Kidney (tissue), 14 donors: ENCODE measurements around the gene EIF2S2. TPM values are rescaled to one million over a fixed set of nuclear protein-coding genes. Genes with fewer than 3 reads are reported as not detected.

Source experiments
- DNase-seq, 5 donors: peaks; one replicate each; pipeline ENCODE4 v3.0.0-alpha.2; 2013 to 2020
- FAIRE-seq: peaks from 2 replicates; lab custom pipeline; 2012; peaks lifted over from hg19 to GRCh38; lab: Jason Lieb, UNC
- H3K27ac ChIP-seq, 2 donors: one replicate each; pipeline ENCODE4 v1.7.0; 2013; ENCODE audit warnings: low read depth in 2 of 2, low read length in 2 of 2, inconsistent platforms in 1 of 2
- H3K27me3 ChIP-seq: one replicate; pipeline ENCODE4 v1.7.1; 2013; ENCODE audit warnings: low read length, inconsistent platforms; ENCODE audit not compliant: control insufficient read depth, insufficient read depth
- H3K36me3 ChIP-seq, 3 donors: one replicate each; pipeline versions ENCODE4 v1.7.0 to v1.7.1; 2013; ENCODE audit warnings: low read length in 3 of 3, control low read depth in 1 of 3, inconsistent platforms in 1 of 3; ENCODE audit not compliant: insufficient read depth in 3 of 3, control insufficient read depth in 2 of 3
- H3K4me1 ChIP-seq, 3 donors: one replicate each; pipeline versions ENCODE4 v1.7.0 to v1.7.1; 2013; ENCODE audit warnings: low read length in 3 of 3, inconsistent platforms in 1 of 3, low read depth in 1 of 3; ENCODE audit not compliant: control insufficient read depth in 2 of 3, insufficient read depth in 2 of 3
- H3K4me3 ChIP-seq, 3 donors: one replicate each; pipeline versions ENCODE4 v1.7.0 to v1.8.1; 2013; ENCODE audit warnings: low read length in 3 of 3, control low read depth in 1 of 3, inconsistent platforms in 1 of 3
- H3K9ac ChIP-seq, 3 donors: one replicate each; pipeline versions ENCODE4 v1.7.0 to v1.7.1; 2013; ENCODE audit warnings: low read length in 3 of 3, control low read depth in 1 of 3, inconsistent platforms in 1 of 3
- H3K9me3 ChIP-seq, 3 donors: one replicate each; pipeline versions ENCODE4 v1.7.0 to v1.7.1; 2013; ENCODE audit warnings: low read length in 3 of 3, control low read depth in 1 of 3, inconsistent platforms in 1 of 3; ENCODE audit not compliant: control insufficient read depth in 2 of 3, insufficient read depth in 1 of 3
- intact Hi-C: fragments of 100-400 bp; cut with DNase I; formaldehyde crosslinking; loops from one replicate; pipeline ENCODE4 v1.11.1; 2022
- polyA plus RNA-seq: library from polyadenylated mRNA; stranded (reverse); fragments of 350-450 nt; fragmentation: Illumina TruSeq; extraction: RNeasy Lipid Tissue Mini Kit (QIAGEN cat#74804); gene quantifications from one replicate; pipeline ENCODE4 v1.2.3, GENCODE V29; 2014; ENCODE audit warnings: low read depth, low replicate concordance; ENCODE audit not compliant: insufficient read depth
- total RNA-seq: library from RNA; stranded (reverse); fragmentation: NEBNext Ultra II Directional; extraction: Animal tissue kit (Norgen Biotek cat#: 25700); gene quantifications from one replicate; pipeline ENCODE4 v1.2.1, GENCODE V29; 2021
- TF ChIP-seq, protein P1 (sequence below): IDR thresholded peaks from 3 replicates; pipeline ENCODE4 v1.5.1; 2012; ENCODE audit warnings: mild to moderate bottlenecking, moderate library complexity, borderline replicate concordance; ENCODE audit not compliant: insufficient read depth; ENCODE audit errors: extremely low read depth
- donor health status: control.
- donor health status: control.
- donor health status: control.
- donor health status: control.
- donor health status: control.
- donor health status: DM: yes; HTN: yes; CAD: no.
- donor health status: Normal renal cell carcinoma (clear cell type).

The EIF2S2 gene
- total and polyA plus RNA-seq, 2 donors from 2014 or later = 51.2 to 60.3 TPM

DNA sequence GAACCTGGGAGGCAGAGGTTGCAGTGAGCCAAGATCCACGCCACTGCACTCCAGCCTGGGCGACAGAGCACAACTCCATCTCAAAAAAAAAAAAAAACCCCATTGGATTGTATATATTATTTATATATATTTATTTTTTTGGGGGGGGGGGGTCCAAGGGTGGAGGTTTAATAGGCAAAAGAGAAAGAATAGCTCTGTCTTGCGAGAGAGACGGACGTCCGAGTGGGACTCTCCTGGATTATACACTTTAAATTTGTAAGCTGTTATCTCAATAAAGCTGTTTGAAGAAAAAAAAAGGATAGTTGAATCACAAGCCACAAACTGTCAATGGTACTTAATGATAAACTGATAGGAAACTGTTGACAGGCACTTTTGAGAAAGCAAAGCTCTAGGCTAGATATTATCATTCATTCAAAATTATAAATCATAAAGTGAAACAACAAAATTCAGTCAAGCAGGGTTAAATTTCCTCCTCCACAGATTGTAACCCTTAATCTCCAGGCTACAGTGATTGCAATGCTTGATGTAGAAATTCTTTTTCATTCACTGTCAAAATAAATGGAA is 20.3 kb downstream of the EIF2S2 start:
- DNase-seq = no peak
- Histone ChIP-seq H3K9ac (no peak overlapping the region), H3K27ac (no peak overlapping the region), H3K4me3 (no peak overlapping the region), H3K4me1 (peaks cover 0 to 4% (median 0%) of the 10 kb centered on the region in 3 donors), H3K27me3 (no peaks in the 10 kb centered on the region), H3K9me3 (no peaks in the 10 kb centered on the region), H3K36me3 (peaks cover 8 to 53% (median 44%) of the 10 kb centered on the region in 3 donors)
- TF ChIP-seq, protein P1, sequence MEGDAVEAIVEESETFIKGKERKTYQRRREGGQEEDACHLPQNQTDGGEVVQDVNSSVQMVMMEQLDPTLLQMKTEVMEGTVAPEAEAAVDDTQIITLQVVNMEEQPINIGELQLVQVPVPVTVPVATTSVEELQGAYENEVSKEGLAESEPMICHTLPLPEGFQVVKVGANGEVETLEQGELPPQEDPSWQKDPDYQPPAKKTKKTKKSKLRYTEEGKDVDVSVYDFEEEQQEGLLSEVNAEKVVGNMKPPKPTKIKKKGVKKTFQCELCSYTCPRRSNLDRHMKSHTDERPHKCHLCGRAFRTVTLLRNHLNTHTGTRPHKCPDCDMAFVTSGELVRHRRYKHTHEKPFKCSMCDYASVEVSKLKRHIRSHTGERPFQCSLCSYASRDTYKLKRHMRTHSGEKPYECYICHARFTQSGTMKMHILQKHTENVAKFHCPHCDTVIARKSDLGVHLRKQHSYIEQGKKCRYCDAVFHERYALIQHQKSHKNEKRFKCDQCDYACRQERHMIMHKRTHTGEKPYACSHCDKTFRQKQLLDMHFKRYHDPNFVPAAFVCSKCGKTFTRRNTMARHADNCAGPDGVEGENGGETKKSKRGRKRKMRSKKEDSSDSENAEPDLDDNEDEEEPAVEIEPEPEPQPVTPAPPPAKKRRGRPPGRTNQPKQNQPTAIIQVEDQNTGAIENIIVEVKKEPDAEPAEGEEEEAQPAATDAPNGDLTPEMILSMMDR = no peak
- no peak for FAIRE-seq
- intact Hi-C loops = no loop called here

DNA sequence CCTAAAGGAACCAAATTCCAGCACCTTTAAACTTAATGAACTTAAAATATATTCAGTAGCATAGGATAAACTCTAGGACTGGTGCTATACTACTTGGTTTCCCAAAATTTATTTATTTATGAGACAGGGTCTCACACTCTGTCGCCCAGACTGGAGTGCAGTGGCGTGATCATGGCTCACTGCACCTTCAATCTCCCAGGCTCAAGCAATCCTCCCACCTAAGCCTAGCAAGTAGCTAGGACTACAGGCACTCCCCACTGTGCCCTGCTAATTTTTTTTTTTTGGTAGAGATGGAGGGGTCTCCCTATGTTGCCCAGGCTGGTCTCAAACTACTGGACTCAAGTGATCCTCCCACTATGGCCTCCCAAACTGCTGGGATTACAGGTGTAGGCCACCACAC is 21.4 kb downstream of the EIF2S2 start:
- TF ChIP-seq, protein P1 = no peak
- H3K4me3 ChIP-seq = no peak overlapping the region
- no peaks in the 10 kb centered on the region for H3K27me3 ChIP-seq
- H3K27ac ChIP-seq = no peak overlapping the region
- DNase-seq (no peak), FAIRE-seq (no peak)
- no peak overlapping the region for H3K9ac ChIP-seq
- no peaks in the 10 kb centered on the region for H3K9me3 ChIP-seq
- H3K36me3 ChIP-seq = peaks cover 5 to 52% (median 41%) of the 10 kb centered on the region in 3 donors
- peaks cover 0 to 4% (median 0%) of the 10 kb centered on the region in 3 donors for H3K4me1 ChIP-seq
- intact Hi-C loops = no loop called here

DNA sequence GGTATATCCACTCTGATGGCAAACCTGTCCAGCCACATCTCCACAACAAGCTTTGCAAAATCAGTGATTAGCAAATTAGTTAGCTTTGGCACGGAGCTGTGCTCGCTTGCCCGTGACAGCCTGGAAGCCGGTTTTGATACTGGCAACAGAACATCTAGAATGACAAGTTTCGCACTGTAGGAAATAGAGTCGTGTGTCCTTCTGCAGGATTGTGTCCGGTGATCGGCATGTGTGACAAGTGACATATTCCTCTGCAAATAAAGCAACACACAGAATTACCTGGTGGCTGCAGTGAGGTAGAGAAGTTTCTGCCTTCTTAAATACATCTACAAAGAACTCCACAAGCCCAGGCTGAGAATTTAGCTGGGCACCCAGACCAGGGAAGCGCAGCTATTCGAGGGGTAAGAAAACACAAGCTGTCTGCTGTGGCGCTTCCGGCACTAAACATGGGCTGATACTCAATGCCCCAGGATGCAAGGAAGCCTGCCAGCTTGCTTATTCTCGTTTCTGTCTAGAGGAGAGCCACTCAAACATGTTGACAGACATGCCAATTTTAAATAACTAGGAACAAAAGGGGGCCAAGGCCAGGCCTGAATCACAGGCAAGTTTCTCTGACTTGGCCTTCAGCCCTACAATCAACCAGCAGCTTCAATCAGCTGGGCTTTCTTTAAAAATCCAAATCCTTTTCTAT is 22.2 kb downstream of the EIF2S2 start:
- Histone ChIP-seq H3K9me3 (no peaks in the 10 kb centered on the region), H3K36me3 (peaks cover 5 to 50% (median 40%) of the 10 kb centered on the region in 3 donors), H3K27ac (no peak overlapping the region), H3K27me3 (no peaks in the 10 kb centered on the region), H3K4me3 (no peak overlapping the region), H3K9ac (no peak overlapping the region), H3K4me1 (peaks cover 0 to 4% (median 0%) of the 10 kb centered on the region in 3 donors)
- DNase-seq = peak in 1 of 5 donors; percentile 14
- TF ChIP-seq, protein P1 = no peak
- FAIRE-seq = no peak
- intact Hi-C loops = no loop called here
